ENCODE results near the gene SNTG2. TPM values are rescaled to one million over a fixed set of nuclear protein-coding genes. Genes with fewer than 3 reads are reported as not detected.

The SNTG2 gene
- total RNA-seq, 1 experiment from 2014 or later, result 20.5 TPM

DNA sequence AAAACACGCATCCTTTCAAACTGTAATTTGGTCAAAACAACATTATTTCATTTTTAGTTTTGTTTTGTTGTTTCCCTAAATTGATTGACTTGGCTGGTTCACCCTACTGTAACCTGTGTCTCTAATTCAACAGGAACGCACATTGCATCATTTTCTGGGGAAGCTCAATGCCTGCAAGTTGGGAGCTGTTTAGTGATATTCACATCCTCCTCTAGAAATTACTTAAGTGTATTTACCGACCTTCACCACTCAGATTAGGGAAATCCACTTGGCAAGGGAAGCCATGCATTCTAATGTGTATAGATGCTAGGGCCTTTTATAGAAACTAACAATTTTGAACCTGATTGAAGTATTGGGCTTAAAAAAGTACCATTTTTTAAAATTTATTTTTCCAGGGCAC lies 455.3 kb downstream of the SNTG2 start:
- Mint-ChIP-seq H3K4me3 (no peak overlapping the region), H3K27me3 (ENCODE audit: low read depth) (peaks cover 2% of the 10 kb centered on the region), H3K9me3 (peaks cover 9% of the 10 kb centered on the region; the same call in 1 of the 2 replicates), H3K4me1 (peaks cover 16% of the 10 kb centered on the region), H3K36me3 (no peaks in the 10 kb centered on the region), H3K27ac (no peak overlapping the region)
- CTCF ChIA-PET, result no interaction called here
- TF ChIP-seq RELA (CRISPR knock-in tag; IDR thresholded peaks at IDR 0.05; ENCODE audit: borderline replicate concordance) (no peak), ELF4 (CRISPR knock-in tag; IDR thresholded peaks at IDR 0.05; ENCODE audit: low read depth) (no peak), SMAD4 (CRISPR knock-in tag; IDR thresholded peaks at IDR 0.05) (no peak), PREB (CRISPR knock-in tag; IDR thresholded peaks at IDR 0.05; ENCODE audit: borderline replicate concordance) (no peak), ETV6 (CRISPR knock-in tag; IDR thresholded peaks at IDR 0.05) (no peak), PRRX2 (CRISPR knock-in tag; IDR thresholded peaks at IDR 0.05) (no peak), GABPB1 (CRISPR knock-in tag; IDR thresholded peaks at IDR 0.05) (no peak), ZNF219 (CRISPR knock-in tag; IDR thresholded peaks at IDR 0.05; ENCODE audit: borderline replicate concordance) (no peak), MYBL2 (CRISPR knock-in tag; IDR thresholded peaks at IDR 0.05) (no peak), MXD4 (CRISPR knock-in tag; IDR thresholded peaks at IDR 0.05; ENCODE audit: borderline replicate concordance) (no peak)
- TF ChIP-seq, protein P1, sequence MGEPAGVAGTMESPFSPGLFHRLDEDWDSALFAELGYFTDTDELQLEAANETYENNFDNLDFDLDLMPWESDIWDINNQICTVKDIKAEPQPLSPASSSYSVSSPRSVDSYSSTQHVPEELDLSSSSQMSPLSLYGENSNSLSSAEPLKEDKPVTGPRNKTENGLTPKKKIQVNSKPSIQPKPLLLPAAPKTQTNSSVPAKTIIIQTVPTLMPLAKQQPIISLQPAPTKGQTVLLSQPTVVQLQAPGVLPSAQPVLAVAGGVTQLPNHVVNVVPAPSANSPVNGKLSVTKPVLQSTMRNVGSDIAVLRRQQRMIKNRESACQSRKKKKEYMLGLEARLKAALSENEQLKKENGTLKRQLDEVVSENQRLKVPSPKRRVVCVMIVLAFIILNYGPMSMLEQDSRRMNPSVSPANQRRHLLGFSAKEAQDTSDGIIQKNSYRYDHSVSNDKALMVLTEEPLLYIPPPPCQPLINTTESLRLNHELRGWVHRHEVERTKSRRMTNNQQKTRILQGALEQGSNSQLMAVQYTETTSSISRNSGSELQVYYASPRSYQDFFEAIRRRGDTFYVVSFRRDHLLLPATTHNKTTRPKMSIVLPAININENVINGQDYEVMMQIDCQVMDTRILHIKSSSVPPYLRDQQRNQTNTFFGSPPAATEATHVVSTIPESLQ (CRISPR knock-in tag; IDR thresholded peaks at IDR 0.05), result no peak
- TF ChIP-seq, protein P2, sequence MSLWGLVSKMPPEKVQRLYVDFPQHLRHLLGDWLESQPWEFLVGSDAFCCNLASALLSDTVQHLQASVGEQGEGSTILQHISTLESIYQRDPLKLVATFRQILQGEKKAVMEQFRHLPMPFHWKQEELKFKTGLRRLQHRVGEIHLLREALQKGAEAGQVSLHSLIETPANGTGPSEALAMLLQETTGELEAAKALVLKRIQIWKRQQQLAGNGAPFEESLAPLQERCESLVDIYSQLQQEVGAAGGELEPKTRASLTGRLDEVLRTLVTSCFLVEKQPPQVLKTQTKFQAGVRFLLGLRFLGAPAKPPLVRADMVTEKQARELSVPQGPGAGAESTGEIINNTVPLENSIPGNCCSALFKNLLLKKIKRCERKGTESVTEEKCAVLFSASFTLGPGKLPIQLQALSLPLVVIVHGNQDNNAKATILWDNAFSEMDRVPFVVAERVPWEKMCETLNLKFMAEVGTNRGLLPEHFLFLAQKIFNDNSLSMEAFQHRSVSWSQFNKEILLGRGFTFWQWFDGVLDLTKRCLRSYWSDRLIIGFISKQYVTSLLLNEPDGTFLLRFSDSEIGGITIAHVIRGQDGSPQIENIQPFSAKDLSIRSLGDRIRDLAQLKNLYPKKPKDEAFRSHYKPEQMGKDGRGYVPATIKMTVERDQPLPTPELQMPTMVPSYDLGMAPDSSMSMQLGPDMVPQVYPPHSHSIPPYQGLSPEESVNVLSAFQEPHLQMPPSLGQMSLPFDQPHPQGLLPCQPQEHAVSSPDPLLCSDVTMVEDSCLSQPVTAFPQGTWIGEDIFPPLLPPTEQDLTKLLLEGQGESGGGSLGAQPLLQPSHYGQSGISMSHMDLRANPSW (CRISPR knock-in tag; conservative IDR thresholded peaks at IDR 0.05; ENCODE audit: low read depth), result no peak
- DNase-seq (ENCODE audit: low spot score), result no peak
- POLR2A ChIA-PET, result no interaction called here
- ATAC-seq, result no peak

- H3K9me3 Mint-ChIP-seq, result peaks cover 9% of the 10 kb centered on the region; the same call in 1 of the 2 replicates
- H3K4me1 Mint-ChIP-seq, result peaks cover 18% of the 10 kb centered on the region
- POLR2A ChIA-PET, result no interaction called here
- no peak overlapping the region for H3K4me3 Mint-ChIP-seq
- peaks cover 6% of the 10 kb centered on the region for H3K27me3 Mint-ChIP-seq (ENCODE audit: low read depth)
- no peak for DNase-seq (ENCODE audit: low spot score)
- CTCF ChIA-PET, result no interaction called here
- H3K36me3 Mint-ChIP-seq, result no peaks in the 10 kb centered on the region
- H3K27ac Mint-ChIP-seq, result no peak overlapping the region
- no peak for ATAC-seq
- TF ChIP-seq USF1 (CRISPR knock-in tag; IDR thresholded peaks at IDR 0.05), result no peak
- no peak for TF ChIP-seq AFF4 (CRISPR knock-in tag; IDR thresholded peaks at IDR 0.05; ENCODE audit: borderline replicate concordance)
- TF ChIP-seq ZBTB21 (CRISPR knock-in tag; IDR thresholded peaks at IDR 0.05; ENCODE audit: borderline replicate concordance), result no peak
- TF ChIP-seq PREB (CRISPR knock-in tag; IDR thresholded peaks at IDR 0.05; ENCODE audit: borderline replicate concordance), result no peak
- no peak for TF ChIP-seq CREM (CRISPR knock-in tag; IDR thresholded peaks at IDR 0.05)
- no peak for TF ChIP-seq CREB1 (CRISPR knock-in tag; IDR thresholded peaks at IDR 0.05)
- TF ChIP-seq HMGA2 (CRISPR knock-in tag; IDR thresholded peaks at IDR 0.05), result no peak
- TF ChIP-seq TEAD1 (CRISPR knock-in tag; IDR thresholded peaks at IDR 0.05), result no peak
- TF ChIP-seq, protein P3, sequence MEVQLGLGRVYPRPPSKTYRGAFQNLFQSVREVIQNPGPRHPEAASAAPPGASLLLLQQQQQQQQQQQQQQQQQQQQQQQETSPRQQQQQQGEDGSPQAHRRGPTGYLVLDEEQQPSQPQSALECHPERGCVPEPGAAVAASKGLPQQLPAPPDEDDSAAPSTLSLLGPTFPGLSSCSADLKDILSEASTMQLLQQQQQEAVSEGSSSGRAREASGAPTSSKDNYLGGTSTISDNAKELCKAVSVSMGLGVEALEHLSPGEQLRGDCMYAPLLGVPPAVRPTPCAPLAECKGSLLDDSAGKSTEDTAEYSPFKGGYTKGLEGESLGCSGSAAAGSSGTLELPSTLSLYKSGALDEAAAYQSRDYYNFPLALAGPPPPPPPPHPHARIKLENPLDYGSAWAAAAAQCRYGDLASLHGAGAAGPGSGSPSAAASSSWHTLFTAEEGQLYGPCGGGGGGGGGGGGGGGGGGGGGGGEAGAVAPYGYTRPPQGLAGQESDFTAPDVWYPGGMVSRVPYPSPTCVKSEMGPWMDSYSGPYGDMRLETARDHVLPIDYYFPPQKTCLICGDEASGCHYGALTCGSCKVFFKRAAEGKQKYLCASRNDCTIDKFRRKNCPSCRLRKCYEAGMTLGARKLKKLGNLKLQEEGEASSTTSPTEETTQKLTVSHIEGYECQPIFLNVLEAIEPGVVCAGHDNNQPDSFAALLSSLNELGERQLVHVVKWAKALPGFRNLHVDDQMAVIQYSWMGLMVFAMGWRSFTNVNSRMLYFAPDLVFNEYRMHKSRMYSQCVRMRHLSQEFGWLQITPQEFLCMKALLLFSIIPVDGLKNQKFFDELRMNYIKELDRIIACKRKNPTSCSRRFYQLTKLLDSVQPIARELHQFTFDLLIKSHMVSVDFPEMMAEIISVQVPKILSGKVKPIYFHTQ (CRISPR knock-in tag; IDR thresholded peaks at IDR 0.05), result no peak
- no peak for TF ChIP-seq ZNF263 (CRISPR knock-in tag; IDR thresholded peaks at IDR 0.05; ENCODE audit: low read depth)
These were observed 455.8 kb downstream of the SNTG2 start for GRCh38 chr2:1406434-1406833.
